ENCODE results near the gene PITPNC1.
"Not testable (repeated sequence)": the region's sequence is repeated elsewhere in the genome, so short reads cannot be mapped to it uniquely, and the experiment has no call there.

Gene PITPNC1

DNA sequence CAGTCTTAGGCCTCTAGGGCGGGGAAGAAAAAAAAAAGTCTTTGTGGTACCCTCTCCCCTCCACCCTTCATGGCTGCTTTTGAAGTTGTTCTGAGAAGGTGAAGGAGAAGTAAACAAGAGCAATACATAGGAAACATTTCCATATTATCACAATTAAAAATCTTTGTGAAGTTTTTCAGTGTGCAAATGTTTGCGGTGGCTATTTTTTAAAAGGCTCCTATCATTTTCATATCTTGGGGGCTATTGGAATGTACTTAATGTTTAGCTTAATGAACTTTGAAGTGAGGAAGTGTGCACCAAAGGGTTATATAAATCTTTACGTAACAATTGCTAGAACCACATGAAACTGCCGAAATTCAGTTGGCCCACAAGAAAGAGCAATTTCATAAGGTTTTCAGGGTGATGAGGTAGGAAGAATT is 348.3 kb downstream of the PITPNC1 start:
- H3K79me2 ChIP-seq = no peaks in the 10 kb centered on the region
- H3K9ac ChIP-seq = no peak overlapping the region
- H3K4me3 ChIP-seq (ENCODE audit: low read depth, low read length) = no peak overlapping the region
- H3K4me2 ChIP-seq (ENCODE audit: low read length) = no peak overlapping the region
- H3K36me3 ChIP-seq (ENCODE audit: control insufficient read depth, insufficient read depth, low read length) = no peaks in the 10 kb centered on the region
- no peak overlapping the region for H3K27ac ChIP-seq
- TF ChIP-seq, protein P1, sequence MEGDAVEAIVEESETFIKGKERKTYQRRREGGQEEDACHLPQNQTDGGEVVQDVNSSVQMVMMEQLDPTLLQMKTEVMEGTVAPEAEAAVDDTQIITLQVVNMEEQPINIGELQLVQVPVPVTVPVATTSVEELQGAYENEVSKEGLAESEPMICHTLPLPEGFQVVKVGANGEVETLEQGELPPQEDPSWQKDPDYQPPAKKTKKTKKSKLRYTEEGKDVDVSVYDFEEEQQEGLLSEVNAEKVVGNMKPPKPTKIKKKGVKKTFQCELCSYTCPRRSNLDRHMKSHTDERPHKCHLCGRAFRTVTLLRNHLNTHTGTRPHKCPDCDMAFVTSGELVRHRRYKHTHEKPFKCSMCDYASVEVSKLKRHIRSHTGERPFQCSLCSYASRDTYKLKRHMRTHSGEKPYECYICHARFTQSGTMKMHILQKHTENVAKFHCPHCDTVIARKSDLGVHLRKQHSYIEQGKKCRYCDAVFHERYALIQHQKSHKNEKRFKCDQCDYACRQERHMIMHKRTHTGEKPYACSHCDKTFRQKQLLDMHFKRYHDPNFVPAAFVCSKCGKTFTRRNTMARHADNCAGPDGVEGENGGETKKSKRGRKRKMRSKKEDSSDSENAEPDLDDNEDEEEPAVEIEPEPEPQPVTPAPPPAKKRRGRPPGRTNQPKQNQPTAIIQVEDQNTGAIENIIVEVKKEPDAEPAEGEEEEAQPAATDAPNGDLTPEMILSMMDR (IDR thresholded peaks at IDR 0.05) = no peak
- no peaks in the 10 kb centered on the region for H3K9me3 ChIP-seq (ENCODE audit: control insufficient read depth, low read length)
- no peak overlapping the region for H2AFZ ChIP-seq
- H3K4me1 ChIP-seq = no peaks in the 10 kb centered on the region
- no peaks in the 10 kb centered on the region for H3K27me3 ChIP-seq (ENCODE audit: control insufficient read depth, insufficient read depth, low read length)

DNA sequence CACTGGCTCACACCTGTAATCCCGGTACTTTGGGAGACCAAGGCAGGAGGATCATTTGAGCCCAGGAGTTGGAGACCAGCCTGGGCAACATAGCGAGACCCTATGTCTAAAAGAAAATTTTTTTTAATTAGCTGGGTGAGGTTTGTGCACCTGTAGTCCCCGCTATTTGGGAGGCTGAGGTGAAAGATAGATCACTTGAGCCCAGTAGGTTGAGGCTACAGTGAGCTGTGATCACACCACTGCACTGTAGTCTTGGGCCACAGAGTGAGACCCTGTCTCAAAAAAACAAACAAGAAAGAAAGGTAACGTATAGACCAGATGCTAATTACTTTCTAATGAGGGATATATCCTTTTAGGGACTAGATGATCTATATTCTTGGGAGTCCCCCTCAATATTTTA is 348.7 kb downstream of the PITPNC1 start:
- Histone ChIP-seq H3K4me2 (ENCODE audit: low read length) (no peak overlapping the region), H3K79me2 (no peaks in the 10 kb centered on the region), H3K4me3 (ENCODE audit: low read depth, low read length) (no peak overlapping the region), H3K4me1 (no peaks in the 10 kb centered on the region), H3K27me3 (ENCODE audit: control insufficient read depth, insufficient read depth, low read length) (no peaks in the 10 kb centered on the region), H3K36me3 (ENCODE audit: control insufficient read depth, insufficient read depth, low read length) (no peaks in the 10 kb centered on the region), H3K9ac (no peak overlapping the region), H2AFZ (no peak overlapping the region), H3K27ac (no peak overlapping the region), H3K9me3 (ENCODE audit: control insufficient read depth, low read length) (no peaks in the 10 kb centered on the region)
- TF ChIP-seq, protein P1 (IDR thresholded peaks at IDR 0.05) = no peak

DNA sequence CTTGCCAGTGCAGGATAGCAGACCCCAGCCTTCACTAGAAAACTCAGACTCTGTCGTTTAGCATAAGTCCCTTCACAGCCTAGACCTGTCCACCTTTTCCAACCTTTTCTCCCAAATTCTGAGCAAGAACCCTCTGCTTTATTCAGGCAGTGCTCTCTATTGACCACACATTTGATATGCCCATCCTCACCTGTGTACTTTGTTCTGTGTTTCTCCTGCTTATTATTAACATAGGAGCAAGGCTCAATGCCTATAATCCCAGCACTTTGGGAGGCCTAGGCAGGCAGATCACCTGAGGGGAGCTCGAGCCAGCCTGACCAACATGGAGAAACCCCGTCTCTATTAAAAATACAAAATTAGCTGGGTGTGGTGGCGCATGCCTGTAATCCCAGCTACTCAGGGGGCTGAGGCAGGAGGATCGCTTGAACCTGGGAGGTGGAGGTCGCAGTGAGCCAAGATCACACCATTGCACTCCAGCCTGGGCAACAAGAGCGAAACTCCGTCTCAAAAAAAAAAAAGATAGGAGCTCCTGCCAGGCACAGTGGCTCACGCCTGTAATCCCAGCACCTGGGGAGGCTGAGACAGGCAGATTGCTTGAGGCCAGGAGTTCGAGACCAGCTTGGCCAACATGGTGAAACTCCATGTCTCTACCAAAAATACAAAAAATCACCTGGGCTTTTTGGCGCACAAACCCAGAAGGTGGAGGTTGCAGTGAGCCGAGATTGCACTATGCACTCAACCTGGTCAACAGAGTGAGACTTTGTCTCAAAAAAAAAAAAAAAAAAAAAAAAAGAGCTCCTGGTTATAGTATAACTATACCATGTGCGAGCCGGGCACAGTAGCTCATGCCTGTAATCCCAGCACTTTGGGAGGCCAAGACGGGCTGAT is 350.3 kb downstream of the PITPNC1 start:
- H3K79me2 ChIP-seq; H3K36me3 ChIP-seq (ENCODE audit: control insufficient read depth, insufficient read depth, low read length); H3K27me3 ChIP-seq (ENCODE audit: control insufficient read depth, insufficient read depth, low read length); H3K4me3 ChIP-seq (ENCODE audit: low read depth, low read length); H3K4me1 ChIP-seq; H3K9me3 ChIP-seq (ENCODE audit: control insufficient read depth, low read length); H3K9ac ChIP-seq; H3K4me2 ChIP-seq (ENCODE audit: low read length); H2AFZ ChIP-seq; H3K27ac ChIP-seq: not testable (repeated sequence)

DNA sequence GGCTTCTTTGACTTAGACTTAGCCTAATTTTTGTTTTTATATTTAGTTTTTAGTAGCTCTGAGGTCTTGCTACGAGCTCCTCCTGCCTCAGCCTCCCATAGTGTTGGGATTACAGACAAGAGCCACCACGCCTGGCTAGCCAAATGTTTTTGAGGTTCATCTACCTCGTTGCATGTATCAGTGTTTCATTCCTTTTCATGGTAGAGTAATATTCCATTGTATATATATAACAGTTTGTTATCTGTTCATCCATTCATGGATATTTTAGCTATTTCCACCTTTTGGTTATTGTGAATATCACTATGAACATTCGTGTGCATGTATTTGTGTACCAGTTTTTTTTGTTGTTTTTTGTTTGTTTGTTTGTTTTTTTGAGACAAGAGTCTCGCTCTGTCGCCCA is 352.8 kb downstream of the PITPNC1 start:
- no peak overlapping the region for H2AFZ ChIP-seq
- no peak overlapping the region for H3K9ac ChIP-seq
- no peaks in the 10 kb centered on the region for H3K36me3 ChIP-seq (ENCODE audit: control insufficient read depth, insufficient read depth, low read length)
- no peak overlapping the region for H3K4me2 ChIP-seq (ENCODE audit: low read length)
- TF ChIP-seq, protein P1 (IDR thresholded peaks at IDR 0.05) = no peak
- no peaks in the 10 kb centered on the region for H3K9me3 ChIP-seq (ENCODE audit: control insufficient read depth, low read length)
- H3K27me3 ChIP-seq (ENCODE audit: control insufficient read depth, insufficient read depth, low read length) = no peaks in the 10 kb centered on the region
- peaks cover 10% of the 10 kb centered on the region for H3K79me2 ChIP-seq
- no peaks in the 10 kb centered on the region for H3K4me1 ChIP-seq
- no peak overlapping the region for H3K27ac ChIP-seq
- no peak overlapping the region for H3K4me3 ChIP-seq (ENCODE audit: low read depth, low read length)

DNA sequence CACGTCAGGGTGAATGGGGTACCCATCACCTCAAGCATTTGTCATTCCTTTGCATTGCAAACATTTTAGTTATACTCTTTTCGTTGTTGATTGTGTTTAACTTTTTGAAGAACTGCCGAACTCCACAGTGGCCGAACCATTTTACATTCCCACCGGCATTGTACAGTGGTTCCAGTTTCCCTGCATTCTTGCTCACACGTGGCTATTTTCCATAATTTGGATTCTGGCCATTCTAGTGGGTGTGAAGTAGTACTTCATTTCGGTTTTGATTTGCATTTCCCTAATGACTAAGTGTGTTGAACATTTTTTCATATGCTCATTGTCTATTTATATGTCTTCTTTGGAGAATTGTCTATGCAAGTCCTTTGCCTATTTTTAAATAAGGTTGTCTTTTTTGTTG is 353.6 kb downstream of the PITPNC1 start:
- no peak overlapping the region for H3K4me3 ChIP-seq (ENCODE audit: low read depth, low read length)
- H3K4me1 ChIP-seq = no peaks in the 10 kb centered on the region
- H3K36me3 ChIP-seq (ENCODE audit: control insufficient read depth, insufficient read depth, low read length) = no peaks in the 10 kb centered on the region
- H2AFZ ChIP-seq = no peak overlapping the region
- peaks cover 10% of the 10 kb centered on the region for H3K79me2 ChIP-seq
- TF ChIP-seq, protein P1 (IDR thresholded peaks at IDR 0.05) = no peak
- H3K9ac ChIP-seq = no peak overlapping the region
- no peaks in the 10 kb centered on the region for H3K27me3 ChIP-seq (ENCODE audit: control insufficient read depth, insufficient read depth, low read length)
- no peaks in the 10 kb centered on the region for H3K9me3 ChIP-seq (ENCODE audit: control insufficient read depth, low read length)
- H3K4me2 ChIP-seq (ENCODE audit: low read length) = no peak overlapping the region
- H3K27ac ChIP-seq = no peak overlapping the region
